Measurements from ENCODE around the gene NTN1.

Gene NTN1

DNA sequence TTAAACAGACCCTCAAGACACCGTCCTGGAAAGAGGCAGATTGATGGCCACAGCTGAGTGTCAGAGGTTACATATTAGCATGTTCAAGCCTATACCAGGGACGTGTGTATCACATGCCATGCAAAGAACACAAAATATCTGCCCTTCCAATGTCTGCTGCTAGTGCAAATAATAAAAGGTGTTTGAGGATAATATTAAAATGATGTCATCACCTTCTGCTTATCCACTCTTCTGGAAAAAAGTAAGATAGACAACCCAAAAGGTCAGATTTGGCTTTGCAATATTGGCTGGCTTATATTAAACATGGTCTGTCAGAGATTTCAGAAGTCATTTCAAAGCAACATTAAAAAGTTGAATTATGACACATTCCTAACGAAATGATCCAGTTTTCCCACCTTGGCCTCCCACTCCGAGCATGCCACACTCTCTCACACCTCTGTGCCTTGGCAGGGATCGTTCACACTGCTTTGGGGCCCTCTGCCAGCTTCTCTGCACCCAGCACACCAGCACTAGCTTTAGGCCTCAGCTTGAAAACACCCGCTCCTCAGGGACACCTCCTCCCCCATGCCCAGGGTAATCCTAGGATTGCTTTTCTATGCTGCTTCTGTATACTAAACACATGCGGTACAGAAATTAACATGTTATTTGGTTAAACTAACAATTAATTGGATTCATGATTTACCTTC, 248.2 kb downstream of the NTN1 start:
- peak in 1 of 51 donors; percentile 43 for DNase-seq

- no peak for DNase-seq
Observed at GRCh38 chr17:9270921-9271320, 249.6 kb downstream of the NTN1 start.

- DNase-seq = peak in 41 of 51 donors; percentile 5 to 87 (median 55)
Observed at GRCh38 chr17:9271989-9272388, 250.7 kb downstream of the NTN1 start.

DNA sequence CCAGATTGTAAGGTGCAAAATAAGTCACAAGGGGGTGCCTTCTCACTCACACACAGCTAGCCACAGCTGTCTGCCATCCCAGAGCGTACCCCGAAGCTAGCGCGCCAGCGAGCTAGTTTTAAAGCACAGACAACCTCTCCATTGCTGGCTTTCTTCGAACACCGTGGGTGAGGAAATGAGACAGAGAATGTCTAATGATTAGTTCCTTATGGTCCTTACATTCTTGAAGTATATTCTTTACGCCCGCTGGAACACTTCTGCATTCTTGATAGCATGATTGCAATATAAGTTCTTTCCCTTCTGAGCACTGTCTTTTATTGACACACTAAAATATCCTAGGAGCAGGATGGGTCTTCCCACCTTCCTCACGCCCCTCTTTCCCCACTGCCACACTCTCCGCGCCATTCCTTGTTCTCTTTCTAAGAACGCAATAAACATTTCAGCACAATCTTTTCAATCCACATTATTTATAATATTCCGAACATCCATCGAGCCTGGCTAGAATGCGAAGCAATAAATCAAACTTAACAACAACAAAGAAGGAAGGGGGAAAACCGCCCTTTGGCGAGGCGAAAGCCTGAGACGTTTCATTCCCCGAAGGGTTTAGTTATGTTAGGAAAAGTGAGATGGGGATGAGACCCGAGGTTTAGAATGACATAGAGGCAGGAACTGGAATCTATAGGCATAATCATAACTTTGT, 251.3 kb downstream of the NTN1 start:
- peak in 1 of 51 donors; percentile 34 for DNase-seq

DNA sequence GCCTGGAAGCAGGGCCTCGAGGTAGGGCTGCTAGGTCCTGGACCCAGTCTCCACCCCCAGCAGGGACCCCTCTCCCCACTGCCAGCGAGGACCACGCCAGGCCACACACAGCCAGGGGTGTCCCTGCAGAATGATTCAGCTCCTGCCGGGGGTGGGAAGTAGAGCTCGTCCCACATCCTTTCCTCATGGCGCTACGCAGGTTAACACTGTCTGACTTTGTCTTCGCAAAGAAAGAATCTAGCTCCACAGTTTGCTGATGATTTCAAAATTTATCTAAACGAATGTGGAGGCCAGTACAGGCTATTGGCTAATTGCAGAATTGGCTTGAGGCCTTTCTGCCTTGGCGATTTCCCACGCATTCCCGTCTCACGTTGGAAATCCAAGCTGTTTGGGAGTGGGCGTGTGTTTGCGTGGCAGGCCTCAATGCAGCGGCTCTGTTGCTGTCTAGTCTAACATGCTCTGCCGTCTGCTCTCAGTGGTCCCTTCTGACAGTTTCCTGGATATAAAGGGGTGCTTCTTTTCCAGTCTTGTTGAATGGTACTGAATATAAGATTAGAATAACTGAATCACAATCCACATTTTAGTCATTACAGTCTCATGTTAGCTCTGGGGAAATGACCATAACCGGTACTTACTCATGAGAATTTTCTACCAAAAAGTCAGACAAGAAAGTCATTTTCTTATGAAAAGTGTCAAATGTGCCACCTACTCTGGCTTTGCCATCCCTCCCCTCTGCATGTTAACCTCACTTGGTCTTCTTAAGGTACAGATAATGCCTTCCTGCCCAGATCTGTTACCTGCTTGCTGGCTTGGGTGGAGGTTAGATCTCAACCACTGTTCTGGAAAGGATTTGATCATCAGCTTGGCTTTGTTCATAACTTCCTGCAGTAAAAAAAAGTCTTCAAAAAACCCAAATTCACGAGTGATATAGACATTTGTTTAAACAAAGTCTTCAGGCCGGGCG, 252.4 kb downstream of the NTN1 start:
- peak in 1 of 51 donors; percentile 12 for DNase-seq

DNA sequence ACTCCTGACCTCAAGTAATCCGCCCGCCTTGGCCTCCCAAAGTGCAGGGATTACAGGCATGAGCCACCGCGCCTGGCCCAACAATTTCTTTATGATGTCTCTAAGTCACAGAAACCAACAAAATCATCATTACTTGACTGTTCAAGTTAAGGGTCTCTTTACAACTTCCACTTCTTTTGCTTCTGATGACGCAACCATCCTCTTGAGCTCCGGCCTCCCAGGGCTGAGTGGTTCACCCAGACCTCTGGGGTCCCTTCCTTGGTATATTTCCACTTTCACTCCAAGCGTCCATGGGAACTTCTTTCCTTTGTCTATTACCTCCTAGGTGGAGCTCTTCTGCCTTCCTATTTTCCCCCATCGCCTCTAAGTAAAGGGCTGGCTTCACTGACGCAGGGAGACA, 253.7 kb downstream of the NTN1 start:
- no peak for DNase-seq

DNA sequence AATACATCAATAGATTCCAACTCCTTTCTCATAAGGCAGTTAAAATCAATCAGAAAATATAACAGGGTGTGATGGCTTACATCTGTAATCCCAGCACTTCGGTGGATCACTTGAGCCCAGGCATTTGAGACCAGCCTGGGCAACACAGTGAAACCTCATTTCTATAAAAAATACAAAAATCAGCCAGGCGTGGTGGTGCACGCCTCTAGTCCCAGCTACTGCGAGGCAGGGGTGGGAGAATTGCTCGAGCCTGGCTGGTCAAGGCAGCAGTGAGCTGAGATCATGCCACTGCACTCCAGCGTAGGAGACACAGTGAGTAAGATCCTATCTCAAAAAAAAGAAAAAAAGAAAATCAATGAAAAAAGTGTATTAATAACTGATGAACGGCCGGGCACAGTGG, 258.6 kb downstream of the NTN1 start:
- DNase-seq = no peak

- DNase-seq = no peak
Observed at GRCh38 chr17:9283909-9284308, 262.6 kb downstream of the NTN1 start.

GRCh38 chr17:9284884-9285283, 263.6 kb downstream of the NTN1 start:
- DNase-seq = no peak

GRCh38 chr17:9285602-9286427, 264.5 kb downstream of the NTN1 start:
- DNase-seq = no peak

DNA sequence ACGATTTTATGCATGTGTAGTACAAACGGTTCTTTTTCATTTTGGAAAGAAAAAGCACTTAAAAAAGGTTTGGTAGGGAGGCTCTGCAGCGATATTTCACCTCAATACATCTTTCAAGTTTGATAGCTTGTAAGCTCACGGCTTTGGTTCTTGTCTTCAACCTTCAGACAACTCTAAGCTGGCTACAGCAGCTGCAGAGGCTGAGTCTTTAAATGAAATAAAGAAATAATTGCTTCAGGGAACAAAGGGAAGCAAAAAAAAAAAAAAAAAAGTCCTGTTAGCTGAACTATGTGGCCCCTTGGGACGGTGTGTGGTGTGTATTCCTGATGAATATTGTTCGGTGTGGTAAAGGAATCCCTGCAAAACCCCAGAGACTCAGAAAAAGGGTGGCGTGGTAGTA, 265.1 kb downstream of the NTN1 start:
- no peak for DNase-seq

DNA sequence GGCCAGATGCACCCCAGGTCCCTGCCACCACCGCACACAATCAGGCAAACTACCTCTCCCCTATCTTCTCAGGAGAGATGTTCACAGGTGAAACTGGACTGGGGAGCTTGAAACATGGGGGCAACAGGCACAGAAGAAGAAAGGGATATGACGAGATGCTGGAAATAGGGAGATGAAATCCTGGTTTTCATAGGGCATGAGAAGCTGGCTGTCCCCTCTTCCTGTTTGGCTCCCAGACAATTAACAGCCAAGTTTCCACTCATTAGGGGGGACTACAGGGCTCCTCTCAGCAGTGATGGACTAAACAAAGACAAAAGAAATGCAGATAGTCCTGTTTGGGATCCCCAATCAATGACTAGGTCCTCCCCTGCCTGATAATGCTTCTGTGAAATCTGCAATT, 266.0 kb downstream of the NTN1 start:
- DNase-seq = no peak

DNA sequence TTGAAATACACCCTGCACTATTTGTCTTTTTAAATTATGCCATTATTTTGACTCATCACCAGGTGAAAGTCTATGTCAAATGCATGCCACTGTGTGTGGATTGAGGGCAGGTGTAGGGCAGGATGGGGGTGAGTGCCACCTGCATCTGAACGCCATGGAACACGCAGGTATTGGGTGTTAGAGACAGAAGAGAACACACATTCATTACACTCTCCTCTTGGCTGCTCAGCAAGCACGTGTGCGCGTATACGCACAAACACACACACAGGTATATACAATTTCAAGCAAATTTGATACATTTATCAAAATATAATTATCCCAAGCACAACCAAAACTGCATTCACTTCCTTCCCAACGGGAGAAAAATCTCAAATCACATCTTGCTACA, 268.9 kb downstream of the NTN1 start:
- no peak for DNase-seq

DNA sequence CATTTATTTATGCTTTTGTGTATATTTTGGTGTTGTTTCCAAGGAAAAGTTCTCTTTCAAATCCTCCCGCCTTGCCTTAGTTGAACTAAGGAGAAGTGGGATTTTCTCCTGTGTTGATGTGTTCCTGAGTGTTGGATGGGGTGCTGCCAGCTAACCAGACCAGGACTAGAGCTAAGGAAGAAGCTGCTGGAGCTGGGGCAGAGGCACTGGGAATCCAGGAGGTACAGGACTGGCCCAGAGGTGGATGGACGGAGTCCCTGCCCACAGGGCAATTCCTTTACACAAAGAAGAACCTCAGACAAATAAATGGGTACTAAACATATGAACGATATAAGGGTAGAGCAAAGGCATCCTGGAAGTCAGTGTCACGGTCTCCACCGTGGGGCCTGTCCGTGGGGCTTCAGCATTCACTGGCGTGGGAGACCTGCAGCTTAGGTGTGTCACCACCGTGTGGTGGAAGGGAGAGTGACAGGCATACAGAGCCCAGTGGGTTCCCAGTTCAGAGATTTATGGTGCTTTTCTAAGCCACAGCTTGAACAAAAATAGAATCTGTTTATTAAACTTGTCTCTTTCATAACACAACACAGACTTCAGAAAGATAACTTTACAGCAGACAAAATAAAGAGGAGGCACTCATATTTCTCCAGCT, 270.7 kb downstream of the NTN1 start:
- DNase-seq = peak in 28 of 51 donors; percentile 2 to 46 (median 12)

DNA sequence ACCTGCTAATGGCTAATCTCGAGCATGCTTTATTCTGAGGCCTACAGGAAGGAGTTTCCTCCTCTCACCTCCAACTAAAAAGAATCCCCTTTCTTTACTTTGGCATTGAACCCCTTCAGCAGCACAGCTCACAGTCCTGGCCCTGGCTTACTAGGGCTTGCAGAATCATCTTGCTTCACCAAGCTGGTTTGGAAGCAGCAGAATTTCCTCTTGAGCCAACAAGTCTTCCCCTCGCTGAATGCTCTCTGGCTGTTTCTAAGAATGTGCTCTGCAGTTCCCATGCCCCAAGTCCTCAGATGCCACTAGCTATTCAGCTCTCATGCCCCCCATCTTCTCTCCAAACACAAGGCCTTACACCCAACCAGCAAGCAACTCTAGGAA, 271.2 kb downstream of the NTN1 start:
- DNase-seq = peak in 1 of 51 donors; percentile 4

All from hypothalamus (tissue), 51 donors.